HG02763 (cell line): Measurements from ENCODE around the gene RELT.

ENCODE experiments used
- ATAC-seq: cut with Tn5 transposase; IDR thresholded peaks from one replicate; pipeline ENCODE4 v1.9.1; 2021; ENCODE audit warnings: mild to moderate bottlenecking, moderate library complexity; ENCODE audit not compliant: unreplicated experiment

The RELT gene

GRCh38 chr11:73390601-73391565 is 14.7 kb downstream of the RELT start:
- ATAC-seq, result no peak

GRCh38 chr11:73391665-73392064 is 15.5 kb downstream of the RELT start:
- ATAC-seq, result no peak

GRCh38 chr11:73392108-73393010 is 16.2 kb downstream of the RELT start:
- no peak for ATAC-seq

- no peak for ATAC-seq
These were observed 16.8 kb downstream of the RELT start for GRCh38 chr11:73393011-73393380.

GRCh38 chr11:73393479-73394415 is 17.5 kb downstream of the RELT start:
- ATAC-seq, result no peak

GRCh38 chr11:73394416-73395296 is 18.5 kb downstream of the RELT start:
- no peak for ATAC-seq

GRCh38 chr11:73395297-73396208 is 19.4 kb downstream of the RELT start:
- ATAC-seq, result no peak

- no peak for ATAC-seq
These were observed 20.2 kb downstream of the RELT start for GRCh38 chr11:73396251-73396930.

- no peak for ATAC-seq
These were observed 20.8 kb downstream of the RELT start for GRCh38 chr11:73396985-73397384.

GRCh38 chr11:73397468-73398131 is 21.4 kb downstream of the RELT start:
- ATAC-seq, result no peak

- no peak for ATAC-seq
These were observed 21.9 kb downstream of the RELT start for GRCh38 chr11:73398132-73398526.

GRCh38 chr11:73398721-73399120 is 22.5 kb downstream of the RELT start:
- no peak for ATAC-seq

GRCh38 chr11:73399159-73399590 is 23.0 kb downstream of the RELT start:
- no peak for ATAC-seq

- no peak for ATAC-seq
These were observed 23.4 kb downstream of the RELT start for GRCh38 chr11:73399636-73400035.

GRCh38 chr11:73400293-73400692 is 24.1 kb downstream of the RELT start:
- ATAC-seq, result no peak

GRCh38 chr11:73401217-73401923 is 25.2 kb downstream of the RELT start:
- ATAC-seq, result no peak
